H1 (cell line): ENCODE data around the gene COL4A1. TPM values are rescaled to one million over a fixed set of nuclear protein-coding genes. Genes with fewer than 3 reads are reported as not detected.

Experiments used
- CTCF ChIA-PET: fragments of 300-600 bp; sonication (Branson Sonifier 250); formaldehyde crosslinking; loops from one replicate; lab custom pipeline; 2021; ENCODE audit not compliant: partially characterized antibody; lab: Charles Lee
- POLR2A ChIA-PET: fragments of 300-600 bp; sonication (Branson Sonifier 250); formaldehyde crosslinking; loops from one replicate; lab custom pipeline; 2021; ENCODE audit warnings: inconsistent platforms; ENCODE audit not compliant: partially characterized antibody; lab: Charles Lee
- DNase-seq, 2 experiments: peaks; one replicate each; pipeline versions ENCODE4 v3.0.0 to v3.0.0-alpha.2; 2010 to 2022; ENCODE audit warnings: low spot score in 2 of 2, low read depth in 1 of 2, mixed read lengths in 1 of 2
- FAIRE-seq: peaks from 2 replicates; lab custom pipeline; 2011; peaks lifted over from hg19 to GRCh38; lab: Jason Lieb, UNC
- H2AFZ ChIP-seq: 2 replicates; pipeline ENCODE4 v1.8.1; 2012; ENCODE audit warnings: low read length, inconsistent platforms
- H2AK5ac ChIP-seq: 2 replicates; pipeline ENCODE4 v1.6.1; 2013; ENCODE audit warnings: low read depth, low read length
- H2BK120ac ChIP-seq: replicated peaks from 2 replicates; pipeline ENCODE3; 2013; ENCODE audit warnings: low read depth, low read length, inconsistent platforms
- H2BK12ac ChIP-seq: 2 replicates; pipeline ENCODE4 v1.6.1; 2013; ENCODE audit warnings: low read depth, low read length
- H2BK15ac ChIP-seq: 2 replicates; pipeline ENCODE4 v1.6.1; 2013; ENCODE audit warnings: low read length
- H2BK20ac ChIP-seq: 2 replicates; pipeline ENCODE4 v1.6.1; 2013; ENCODE audit warnings: low read length
- H2BK5ac ChIP-seq: 2 replicates; pipeline ENCODE4 v1.6.1; 2013; ENCODE audit warnings: low read depth, low read length
- H3K14ac ChIP-seq: 2 replicates; pipeline ENCODE4 v1.6.1; 2013; ENCODE audit warnings: inconsistent platforms; ENCODE audit not compliant: insufficient read length
- H3K18ac ChIP-seq: 2 replicates; pipeline ENCODE4 v1.6.1; 2013; ENCODE audit warnings: low read length; ENCODE audit errors: extremely low read depth
- H3K23ac ChIP-seq: 2 replicates; pipeline ENCODE4 v1.6.1; 2013; ENCODE audit warnings: inconsistent platforms; ENCODE audit not compliant: insufficient read length
- H3K23me2 ChIP-seq: 2 replicates; pipeline ENCODE4 v1.6.1; 2013; ENCODE audit warnings: low read depth, low read length
- H3K27ac ChIP-seq: 2 replicates; pipeline ENCODE4 v1.6.1; 2011; ENCODE audit warnings: low read depth, low read length, inconsistent platforms
- H3K27me3 ChIP-seq, 4 experiments: replicated peaks in 1 of 4; 1 replicate in 1 of 4; 2 replicates in 3 of 4; pipeline versions ENCODE4 v1.6.1 to v1.8.1; 2011 to 2013; ENCODE audit warnings: low read length in 3 of 4, mild to moderate bottlenecking in 3 of 4, inconsistent platforms in 2 of 4, mixed read lengths in 2 of 4, moderate library complexity in 1 of 4; ENCODE audit not compliant: control insufficient read depth in 3 of 4, insufficient read depth in 3 of 4; ENCODE audit errors: extremely low read depth in 1 of 4
- H3K36me3 ChIP-seq, 4 experiments: 2 replicates each; pipeline versions ENCODE4 v1.6.1 to v1.8.1; 2011 to 2013; ENCODE audit warnings: mild to moderate bottlenecking in 4 of 4, low read length in 3 of 4, moderate library complexity in 2 of 4, control low read depth in 1 of 4, inconsistent platforms in 1 of 4; ENCODE audit not compliant: insufficient read depth in 4 of 4, control insufficient read depth in 2 of 4
- H3K4ac ChIP-seq: replicated peaks from 2 replicates; pipeline ENCODE3; 2013; ENCODE audit warnings: low read length, low read depth, mixed read lengths, inconsistent platforms; ENCODE audit not compliant: insufficient read length
- H3K4me1 ChIP-seq, 4 experiments: replicated peaks in 1 of 4; 1 replicate in 1 of 4; 2 replicates in 3 of 4; pipeline versions ENCODE4 v1.6.1 to v1.8.1; 2011 to 2013; ENCODE audit warnings: low read length in 3 of 4, inconsistent platforms in 2 of 4, mixed read lengths in 1 of 4; ENCODE audit not compliant: insufficient read depth in 4 of 4, control insufficient read depth in 3 of 4
- H3K4me2 ChIP-seq, 2 experiments: 2 replicates each; pipeline versions ENCODE4 v1.6.1 to v1.8.1; 2011 to 2013; ENCODE audit warnings: low read depth in 2 of 2, low read length in 2 of 2, control low read depth in 1 of 2, inconsistent platforms in 1 of 2, mild to moderate bottlenecking in 1 of 2; ENCODE audit not compliant: insufficient read depth in 1 of 2
- H3K4me3 ChIP-seq, 4 experiments: fragments of 200-600, 300-600 bp in 1 of 4; sonication (generic), shearing (Covaris generic), sonication (Bioruptor Twin) in 1 of 4; 2 replicates each; pipeline versions ENCODE4 v1.5.1 to v1.8.1; 2011 to 2016; ENCODE audit warnings: low read length in 4 of 4, low read depth in 3 of 4, control low read depth in 2 of 4, inconsistent platforms in 2 of 4, mild to moderate bottlenecking in 2 of 4, mixed read lengths in 1 of 4, moderate library complexity in 1 of 4; ENCODE audit not compliant: insufficient read depth in 2 of 4; ENCODE audit errors: extremely low read depth in 1 of 4
- H3K56ac ChIP-seq: replicated peaks from 2 replicates; pipeline ENCODE3; 2013; ENCODE audit warnings: low read depth, mild to moderate bottlenecking, mixed read lengths, low read length, inconsistent platforms; ENCODE audit not compliant: insufficient read length
- H3K79me1 ChIP-seq: 2 replicates; pipeline ENCODE4 v1.6.1; 2013; ENCODE audit warnings: low read depth, low read length, control low read depth
- H3K79me2 ChIP-seq, 2 experiments: 2 replicates each; pipeline versions ENCODE4 v1.6.1 to v1.8.1; 2012 to 2013; ENCODE audit warnings: low read length in 2 of 2, mild to moderate bottlenecking in 2 of 2, inconsistent platforms in 1 of 2; ENCODE audit not compliant: insufficient read depth in 2 of 2, control insufficient read depth in 1 of 2
- H3K9ac ChIP-seq, 4 experiments: replicated peaks in 1 of 4; 1 replicate in 1 of 4; 2 replicates in 3 of 4; pipeline versions ENCODE4 v1.6.1 to v1.8.1; 2011 to 2013; ENCODE audit warnings: low read depth in 3 of 4, low read length in 3 of 4, control low read depth in 2 of 4, mild to moderate bottlenecking in 2 of 4, moderate library complexity in 2 of 4, inconsistent platforms in 1 of 4; ENCODE audit errors: extremely low read depth in 1 of 4
- H3K9me3 ChIP-seq, 2 experiments: 2 replicates each; pipeline versions ENCODE4 v1.6.1 to v1.8.1; 2012 to 2013; ENCODE audit warnings: mild to moderate bottlenecking in 2 of 2, moderate library complexity in 2 of 2, control low read depth in 1 of 2, inconsistent platforms in 1 of 2, low read depth in 1 of 2, low read length in 1 of 2, mixed read lengths in 1 of 2; ENCODE audit not compliant: insufficient read depth in 2 of 2
- H4K20me1 ChIP-seq, 2 experiments: replicated peaks in 1 of 2; 2 replicates each; pipeline versions ENCODE3 to v1.8.1; 2011 to 2013; ENCODE audit warnings: inconsistent platforms in 2 of 2, low read length in 2 of 2, mild to moderate bottlenecking in 1 of 2; ENCODE audit not compliant: insufficient read depth in 2 of 2, control insufficient read depth in 1 of 2
- H4K5ac ChIP-seq: 2 replicates; pipeline ENCODE4 v1.6.1; 2013; ENCODE audit warnings: low read length, low read depth, mixed read lengths, inconsistent platforms; ENCODE audit not compliant: insufficient read length
- H4K8ac ChIP-seq: 2 replicates; pipeline ENCODE4 v1.8.0; 2013; ENCODE audit warnings: mild to moderate bottlenecking, moderate library complexity, low read length, inconsistent platforms; ENCODE audit not compliant: insufficient read depth; ENCODE audit errors: extremely low read depth
- H4K91ac ChIP-seq: replicated peaks from 2 replicates; pipeline ENCODE3; 2013; ENCODE audit warnings: low read length, mixed read lengths, inconsistent platforms; ENCODE audit not compliant: insufficient read length
- CREB1 ChIP-seq: IDR thresholded peaks from 2 replicates; pipeline ENCODE4 v1.6.1; 2012; ENCODE audit warnings: inconsistent platforms
- EP300 ChIP-seq, 2 experiments: IDR thresholded peaks; 1 replicate in 1 of 2; 2 replicates in 1 of 2; pipeline ENCODE4 v1.6.1; 2011 to 2012; ENCODE audit warnings: low read depth in 2 of 2, low read length in 2 of 2, mild to moderate bottlenecking in 2 of 2, borderline replicate concordance in 1 of 2, inconsistent platforms in 1 of 2, moderate library complexity in 1 of 2
- EZH2 ChIP-seq: fragments of 200-600 bp; sonication (generic); IDR thresholded peaks from 2 replicates; pipeline ENCODE4 v1.7.1; 2012; ENCODE audit warnings: low read depth, mild to moderate bottlenecking, moderate library complexity, low read length, inconsistent platforms; ENCODE audit not compliant: severe bottlenecking
- FOSL1 ChIP-seq: IDR thresholded peaks from 2 replicates; pipeline ENCODE4 v1.6.1; 2011; ENCODE audit warnings: mild to moderate bottlenecking, low read depth, low read length, moderate library complexity; ENCODE audit not compliant: insufficient read depth
- HDAC2 ChIP-seq, 2 experiments: fragments of 300-600 bp in 1 of 2; sonication (generic) in 1 of 2; IDR thresholded peaks; 2 replicates each; pipeline ENCODE4 v1.6.1; 2011 to 2012; ENCODE audit warnings: low read depth in 2 of 2, low read length in 2 of 2, mild to moderate bottlenecking in 2 of 2, moderate library complexity in 2 of 2, borderline replicate concordance in 1 of 2, inconsistent platforms in 1 of 2
- JUN ChIP-seq: IDR thresholded peaks from 2 replicates; pipeline ENCODE4 v1.6.1; 2011; ENCODE audit warnings: low read depth, mild to moderate bottlenecking, improper control_type of control experiment, low read length
- KDM5A ChIP-seq: fragments of 200-600 bp; IDR thresholded peaks from 2 replicates; pipeline ENCODE4 v1.7.1; 2012; ENCODE audit warnings: mild to moderate bottlenecking, low read length, inconsistent platforms, mixed read lengths
- SP1 ChIP-seq: IDR thresholded peaks from 2 replicates; pipeline ENCODE4 v1.6.1; 2011; ENCODE audit warnings: low read depth, low read length
- SP4 ChIP-seq: IDR thresholded peaks from 2 replicates; pipeline ENCODE4 v1.6.1; 2012; ENCODE audit warnings: low read length, inconsistent platforms
- TCF12 ChIP-seq: IDR thresholded peaks from 2 replicates; pipeline ENCODE4 v1.6.1; 2011; ENCODE audit warnings: low read depth, mild to moderate bottlenecking, low read length
- TEAD4 ChIP-seq: IDR thresholded peaks from 2 replicates; pipeline ENCODE4 v1.6.1; 2012; ENCODE audit warnings: low read depth, low read length, inconsistent platforms, mixed read lengths
- WGBS, 2 experiments: shearing (Covaris generic) in 1 of 2; methylation state at CpG; one replicate each; pipeline versions ENCODE4 v1.1.6 to v1.1.7; 2013 to 2015; ENCODE audit warnings: low lambda C conversion rate in 2 of 2, mixed read lengths in 2 of 2, inconsistent platforms in 1 of 2, low coverage in 1 of 2, missing lambda C conversion rate in 1 of 2; ENCODE audit not compliant: insufficient replicate concordance in 2 of 2, insufficient coverage in 1 of 2, insufficient read length in 1 of 2; ENCODE audit errors: extremely low coverage in 1 of 2, missing lambda C conversion rate in 1 of 2; 5-methylcytosine and 5-hydroxymethylcytosine counted together
- polyA plus RNA-seq, 7 experiments: library from polyadenylated mRNA; depleted of rRNA in 3 of 7; stranded (reverse) in 5 of 7; unstranded in 2 of 7; fragments of >200 nt in 5 of 7; fragments of 200-250 nt in 2 of 7; gene quantifications; 1 replicate in 5 of 7; 2 replicates in 1 of 7; 4 replicates in 1 of 7; pipeline versions ENCODE4 v1.2.1 to v1.2.3, GENCODE V29; 2011 to 2013; ENCODE audit warnings: missing spikeins in 2 of 7, mixed read lengths in 2 of 7
- total RNA-seq: library from RNA; stranded (reverse); fragmentation: NEBNext Ultra II Directional; extraction: Animal tissue kit (Norgen Biotek cat#: 25700); gene quantifications from 2 replicates; pipeline ENCODE4 v1.2.1, GENCODE V29; 2021
- TF ChIP-seq, protein P1 (sequence below): IDR thresholded peaks from 2 replicates; pipeline ENCODE4 v1.6.1; 2012; ENCODE audit warnings: inconsistent platforms

Gene COL4A1
- total and polyA plus RNA-seq, 2 of the 8 experiments (the other 6 are each of a cell fraction or from before 2014, with no cell fraction given): 30.7 to 82.0 TPM

GRCh38 chr13:110347535-110348308 lies 40.8 kb upstream of the COL4A1 start:
- 84% methylated on average over 18 of the region's 18 CpGs; no CpG with 5 or more reads in 1 of the 2 experiments for WGBS, 2 experiments
- H3K9me3 ChIP-seq: no peaks in the 10 kb centered on the region
- POLR2A ChIA-PET: no interaction called here
- CTCF ChIA-PET: interaction anchor here (0.7 to 1.7 kb wide), 10 partner anchors 9 to 164 kb away, joined by 3 to 8 read pairs (median 4); no protein-coding TSS in a partner anchor
- no peak overlapping the region for H3K4me3 ChIP-seq
- no peak overlapping the region for H2BK15ac ChIP-seq
- no peak overlapping the region for H3K4ac ChIP-seq
- H2AFZ ChIP-seq: no peak overlapping the region
- H3K56ac ChIP-seq: no peak overlapping the region
- FAIRE-seq: no peak
- no peak for DNase-seq
- H3K23ac ChIP-seq: no peak overlapping the region
- no peaks in the 10 kb centered on the region for H3K36me3 ChIP-seq
- peaks cover under 1 to 7% (median 3%) of the 10 kb centered on the region in 4 experiments; a peak in 6 of 7 replicates for H3K4me1 ChIP-seq
- H2BK12ac ChIP-seq: no peak overlapping the region
- no peak overlapping the region for H3K4me2 ChIP-seq
- H3K14ac ChIP-seq: no peak overlapping the region
- no peak overlapping the region for H3K27ac ChIP-seq
- no peak overlapping the region; the same call in 1 of the 2 replicates for H2BK5ac ChIP-seq
- H3K23me2 ChIP-seq: no peaks in the 10 kb centered on the region
- H2BK20ac ChIP-seq: no peak overlapping the region
- no peak overlapping the region for H2BK120ac ChIP-seq
- peaks cover 0 to 4% of the 10 kb centered on the region in 2 experiments; a peak in 1 of 4 replicates for H3K79me2 ChIP-seq
- no peak overlapping the region for H3K18ac ChIP-seq
- no peak overlapping the region for H4K8ac ChIP-seq
- H4K91ac ChIP-seq: no peak overlapping the region
- H3K9ac ChIP-seq: no peak overlapping the region
- H4K20me1 ChIP-seq: peaks cover 4 to 8% of the 10 kb centered on the region in 2 experiments
- no peak overlapping the region for H2AK5ac ChIP-seq
- no peak overlapping the region for H4K5ac ChIP-seq
- no peaks in the 10 kb centered on the region for H3K27me3 ChIP-seq
- peaks cover 12% of the 10 kb centered on the region for H3K79me1 ChIP-seq
- TF ChIP-seq HDAC2 (IDR thresholded peaks at IDR 0.05; ENCODE audit: borderline replicate concordance in 1 of 2, low read depth in 2 of 2, low read length in 2 of 2): no peak
- TF ChIP-seq TEAD4: no peak
- no peak for TF ChIP-seq EZH2
- TF ChIP-seq CREB1: no peak
- no peak for TF ChIP-seq SP1
- no peak for TF ChIP-seq EP300 (IDR thresholded peaks at IDR 0.05; ENCODE audit: borderline replicate concordance in 1 of 2, low read depth in 2 of 2, low read length in 2 of 2)
- no peak for TF ChIP-seq SP4
- no peak for TF ChIP-seq JUN
- no peak for TF ChIP-seq FOSL1
- no peak for TF ChIP-seq KDM5A
- TF ChIP-seq, protein P1, sequence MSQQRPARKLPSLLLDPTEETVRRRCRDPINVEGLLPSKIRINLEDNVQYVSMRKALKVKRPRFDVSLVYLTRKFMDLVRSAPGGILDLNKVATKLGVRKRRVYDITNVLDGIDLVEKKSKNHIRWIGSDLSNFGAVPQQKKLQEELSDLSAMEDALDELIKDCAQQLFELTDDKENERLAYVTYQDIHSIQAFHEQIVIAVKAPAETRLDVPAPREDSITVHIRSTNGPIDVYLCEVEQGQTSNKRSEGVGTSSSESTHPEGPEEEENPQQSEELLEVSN: no peak
- TF ChIP-seq TCF12: no peak
